ENCODE results near the gene HES5. TPM values are rescaled to one million over a fixed set of nuclear protein-coding genes. Genes with fewer than 3 reads are reported as not detected.

HES5 gene
- total and polyA plus RNA-seq, 2 experiments from 2014 or later = 0.16 to 0.21 TPM

DNA sequence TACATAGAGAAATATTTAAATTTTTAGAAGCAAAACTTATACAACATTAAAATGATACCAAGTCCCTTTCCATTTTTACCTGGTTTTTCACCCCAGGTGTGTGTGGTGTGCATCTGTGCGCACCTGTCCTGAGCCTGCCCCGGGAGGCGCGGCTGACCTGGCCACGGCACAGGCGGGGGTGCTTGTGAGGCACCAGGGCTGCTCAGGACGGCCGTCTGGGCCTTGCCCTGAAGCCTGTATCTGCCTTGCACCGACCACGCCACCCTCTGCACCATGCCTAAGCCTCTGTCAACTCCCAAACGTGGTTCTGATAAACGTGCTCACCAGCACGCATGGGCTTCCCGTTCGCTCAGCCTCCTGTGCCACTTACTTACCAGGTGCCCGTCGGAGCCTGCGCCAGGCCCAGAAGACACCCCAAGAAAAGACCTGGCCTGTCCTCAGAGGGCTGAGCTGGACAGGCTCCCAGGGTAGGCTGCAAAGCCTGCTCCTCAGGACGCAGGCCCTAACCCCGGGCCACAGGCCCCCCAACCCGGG lies 24.5 kb downstream of the HES5 start:
- TF ChIP-seq, protein P1, sequence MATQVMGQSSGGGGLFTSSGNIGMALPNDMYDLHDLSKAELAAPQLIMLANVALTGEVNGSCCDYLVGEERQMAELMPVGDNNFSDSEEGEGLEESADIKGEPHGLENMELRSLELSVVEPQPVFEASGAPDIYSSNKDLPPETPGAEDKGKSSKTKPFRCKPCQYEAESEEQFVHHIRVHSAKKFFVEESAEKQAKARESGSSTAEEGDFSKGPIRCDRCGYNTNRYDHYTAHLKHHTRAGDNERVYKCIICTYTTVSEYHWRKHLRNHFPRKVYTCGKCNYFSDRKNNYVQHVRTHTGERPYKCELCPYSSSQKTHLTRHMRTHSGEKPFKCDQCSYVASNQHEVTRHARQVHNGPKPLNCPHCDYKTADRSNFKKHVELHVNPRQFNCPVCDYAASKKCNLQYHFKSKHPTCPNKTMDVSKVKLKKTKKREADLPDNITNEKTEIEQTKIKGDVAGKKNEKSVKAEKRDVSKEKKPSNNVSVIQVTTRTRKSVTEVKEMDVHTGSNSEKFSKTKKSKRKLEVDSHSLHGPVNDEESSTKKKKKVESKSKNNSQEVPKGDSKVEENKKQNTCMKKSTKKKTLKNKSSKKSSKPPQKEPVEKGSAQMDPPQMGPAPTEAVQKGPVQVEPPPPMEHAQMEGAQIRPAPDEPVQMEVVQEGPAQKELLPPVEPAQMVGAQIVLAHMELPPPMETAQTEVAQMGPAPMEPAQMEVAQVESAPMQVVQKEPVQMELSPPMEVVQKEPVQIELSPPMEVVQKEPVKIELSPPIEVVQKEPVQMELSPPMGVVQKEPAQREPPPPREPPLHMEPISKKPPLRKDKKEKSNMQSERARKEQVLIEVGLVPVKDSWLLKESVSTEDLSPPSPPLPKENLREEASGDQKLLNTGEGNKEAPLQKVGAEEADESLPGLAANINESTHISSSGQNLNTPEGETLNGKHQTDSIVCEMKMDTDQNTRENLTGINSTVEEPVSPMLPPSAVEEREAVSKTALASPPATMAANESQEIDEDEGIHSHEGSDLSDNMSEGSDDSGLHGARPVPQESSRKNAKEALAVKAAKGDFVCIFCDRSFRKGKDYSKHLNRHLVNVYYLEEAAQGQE (IDR thresholded peaks at IDR 0.05; ENCODE audit: unreplicated experiment) = no peak
- TF ChIP-seq JUNB (IDR thresholded peaks at IDR 0.05; ENCODE audit: unreplicated experiment) = no peak
- TF ChIP-seq, protein P2, sequence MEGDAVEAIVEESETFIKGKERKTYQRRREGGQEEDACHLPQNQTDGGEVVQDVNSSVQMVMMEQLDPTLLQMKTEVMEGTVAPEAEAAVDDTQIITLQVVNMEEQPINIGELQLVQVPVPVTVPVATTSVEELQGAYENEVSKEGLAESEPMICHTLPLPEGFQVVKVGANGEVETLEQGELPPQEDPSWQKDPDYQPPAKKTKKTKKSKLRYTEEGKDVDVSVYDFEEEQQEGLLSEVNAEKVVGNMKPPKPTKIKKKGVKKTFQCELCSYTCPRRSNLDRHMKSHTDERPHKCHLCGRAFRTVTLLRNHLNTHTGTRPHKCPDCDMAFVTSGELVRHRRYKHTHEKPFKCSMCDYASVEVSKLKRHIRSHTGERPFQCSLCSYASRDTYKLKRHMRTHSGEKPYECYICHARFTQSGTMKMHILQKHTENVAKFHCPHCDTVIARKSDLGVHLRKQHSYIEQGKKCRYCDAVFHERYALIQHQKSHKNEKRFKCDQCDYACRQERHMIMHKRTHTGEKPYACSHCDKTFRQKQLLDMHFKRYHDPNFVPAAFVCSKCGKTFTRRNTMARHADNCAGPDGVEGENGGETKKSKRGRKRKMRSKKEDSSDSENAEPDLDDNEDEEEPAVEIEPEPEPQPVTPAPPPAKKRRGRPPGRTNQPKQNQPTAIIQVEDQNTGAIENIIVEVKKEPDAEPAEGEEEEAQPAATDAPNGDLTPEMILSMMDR (conservative IDR thresholded peaks at IDR 0.05; ENCODE audit: low read depth in 2 of 2) = no peak
- TF ChIP-seq ZNF331 (CRISPR knock-in tag; IDR thresholded peaks at IDR 0.05; ENCODE audit: low read depth) = no peak
- no peak for TF ChIP-seq NANOG (IDR thresholded peaks at IDR 0.05; ENCODE audit: borderline replicate concordance)
- no peaks in the 10 kb centered on the region for H3K9me3 Mint-ChIP-seq
- peaks cover 7% of the 10 kb centered on the region for H3K27me3 Mint-ChIP-seq (ENCODE audit: insufficient read depth, low read depth, poor library complexity)
- Histone ChIP-seq H3F3A (replicated peaks; ENCODE audit: low read depth) (no peaks in the 10 kb centered on the region), H3K4me2 (no peak overlapping the region), H4K20me1 (replicated peaks; ENCODE audit: insufficient read depth) (no peaks in the 10 kb centered on the region), H3K27ac (ENCODE audit: low read depth) (no peak overlapping the region), H3K36me3 (ENCODE audit: insufficient read depth) (no peaks in the 10 kb centered on the region; the same call in 1 of the 2 replicates), H3K4me3 (no peak overlapping the region), H3K9me2 (ENCODE audit: insufficient read depth) (no peaks in the 10 kb centered on the region), H3K27me3 (ENCODE audit: insufficient read depth) (no peaks in the 10 kb centered on the region), H3K79me2 (replicated peaks; ENCODE audit: insufficient read depth) (no peaks in the 10 kb centered on the region), H3K4me1 (ENCODE audit: insufficient read depth) (no peaks in the 10 kb centered on the region), H2AFZ (no peak overlapping the region)
- ATAC-seq (peak; percentile 4; the same call in 1 of the 3 replicates), DNase-seq (ENCODE audit: low spot score) (no peak)
- H3K4me1 Mint-ChIP-seq = no peaks in the 10 kb centered on the region
- no peak overlapping the region for H3K4me3 Mint-ChIP-seq
- no peak overlapping the region for H3K27ac Mint-ChIP-seq
- H3K36me3 Mint-ChIP-seq (ENCODE audit: low read depth) = peaks cover 9% of the 10 kb centered on the region

DNA sequence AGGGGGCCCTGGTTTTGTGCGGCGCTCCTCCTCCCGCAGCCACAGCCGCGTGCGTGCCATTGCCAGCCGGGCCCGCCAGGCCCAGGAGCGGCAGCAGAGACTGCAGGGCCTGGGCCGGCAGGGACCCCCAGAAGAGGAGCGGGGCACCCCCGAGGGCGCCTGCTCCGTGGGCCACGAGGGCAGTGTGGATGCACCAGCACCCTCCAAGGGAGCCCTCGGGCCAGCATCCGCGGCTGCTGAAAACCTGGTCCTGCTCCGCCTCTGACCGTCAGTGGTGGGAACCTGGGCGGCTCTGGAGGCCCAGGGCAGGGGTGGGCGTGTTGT lies 25.2 kb downstream of the HES5 start:
- no peaks in the 10 kb centered on the region for H3K4me1 Mint-ChIP-seq
- TF ChIP-seq NANOG (IDR thresholded peaks at IDR 0.05; ENCODE audit: borderline replicate concordance) (no peak), STAT1 (IDR thresholded peaks at IDR 0.05; ENCODE audit: unreplicated experiment) (no peak), JUNB (IDR thresholded peaks at IDR 0.05; ENCODE audit: unreplicated experiment) (no peak)
- TF ChIP-seq, protein P1 (IDR thresholded peaks at IDR 0.05; ENCODE audit: unreplicated experiment) = no peak
- TF ChIP-seq, protein P3, sequence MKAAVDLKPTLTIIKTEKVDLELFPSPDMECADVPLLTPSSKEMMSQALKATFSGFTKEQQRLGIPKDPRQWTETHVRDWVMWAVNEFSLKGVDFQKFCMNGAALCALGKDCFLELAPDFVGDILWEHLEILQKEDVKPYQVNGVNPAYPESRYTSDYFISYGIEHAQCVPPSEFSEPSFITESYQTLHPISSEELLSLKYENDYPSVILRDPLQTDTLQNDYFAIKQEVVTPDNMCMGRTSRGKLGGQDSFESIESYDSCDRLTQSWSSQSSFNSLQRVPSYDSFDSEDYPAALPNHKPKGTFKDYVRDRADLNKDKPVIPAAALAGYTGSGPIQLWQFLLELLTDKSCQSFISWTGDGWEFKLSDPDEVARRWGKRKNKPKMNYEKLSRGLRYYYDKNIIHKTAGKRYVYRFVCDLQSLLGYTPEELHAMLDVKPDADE (IDR thresholded peaks at IDR 0.05) = no peak
- no peak overlapping the region for H2AFZ ChIP-seq
- no peaks in the 10 kb centered on the region for H4K20me1 ChIP-seq (replicated peaks; ENCODE audit: insufficient read depth)
- ATAC-seq (no peak), DNase-seq (ENCODE audit: low spot score) (no peak)
- H3K27me3 ChIP-seq (ENCODE audit: insufficient read depth) = no peaks in the 10 kb centered on the region
- no peaks in the 10 kb centered on the region for H3K9me3 Mint-ChIP-seq
- H3K36me3 ChIP-seq (ENCODE audit: insufficient read depth) = no peaks in the 10 kb centered on the region; the same call in 1 of the 2 replicates
- H3K4me1 ChIP-seq (ENCODE audit: insufficient read depth) = no peaks in the 10 kb centered on the region
- H3F3A ChIP-seq (replicated peaks; ENCODE audit: low read depth) = no peaks in the 10 kb centered on the region
- H3K27ac Mint-ChIP-seq = no peak overlapping the region
- H3K4me3 Mint-ChIP-seq = no peak overlapping the region
- H3K4me2 ChIP-seq = no peak overlapping the region
- peaks cover 7% of the 10 kb centered on the region for H3K36me3 Mint-ChIP-seq (ENCODE audit: low read depth)
- no peaks in the 10 kb centered on the region for H3K79me2 ChIP-seq (replicated peaks; ENCODE audit: insufficient read depth)
- H3K4me3 ChIP-seq = no peak overlapping the region
- peaks cover 6% of the 10 kb centered on the region for H3K27me3 Mint-ChIP-seq (ENCODE audit: insufficient read depth, low read depth, poor library complexity)
- H3K9me2 ChIP-seq (ENCODE audit: insufficient read depth) = no peaks in the 10 kb centered on the region
- H3K27ac ChIP-seq (ENCODE audit: low read depth) = no peak overlapping the region
